Sigmoid colon (tissue), 4 donors: Measurements from ENCODE around the gene SRD5A1.

ENCODE experiments used
- CTCF ChIP-seq, 4 experiments: fragments of 450-650 bp in 3 of 4; fragments of 200-600 bp in 1 of 4; IDR thresholded peaks; one replicate each; pipeline ENCODE4 v1.5.1; 2016 to 2019; ENCODE audit warnings: antibody characterized with exemption in 4 of 4, mild to moderate bottlenecking in 3 of 4, moderate library complexity in 2 of 4
- POLR2A ChIP-seq, 2 donors: fragments of 450-650 bp; IDR thresholded peaks; one replicate each; pipeline ENCODE4 v1.6.1; 2016; ENCODE audit warnings: antibody characterized with exemption in 2 of 2, mild to moderate bottlenecking in 2 of 2, moderate library complexity in 2 of 2
- POLR2AphosphoS5 ChIP-seq, 4 donors: sonication (generic); formaldehyde crosslinking; IDR thresholded peaks; one replicate each; pipeline ENCODE4 v1.6.1; 2017; ENCODE audit warnings: antibody characterized with exemption in 4 of 4

GRCh38 chr5:6673963-6674362 lies 40.7 kb downstream of the SRD5A1 start:
- TF ChIP-seq POLR2A (IDR thresholded peaks at IDR 0.05) (no peak), CTCF (IDR thresholded peaks at IDR 0.05) (no peak), POLR2AphosphoS5 (IDR thresholded peaks at IDR 0.05) (no peak)
